HFFc6 (cell line): Measurements from ENCODE around the gene BMERB1. TPM values are rescaled to one million over a fixed set of nuclear protein-coding genes. Genes with fewer than 3 reads are reported as not detected.

ENCODE experiments used
- DNase-seq: peaks from one replicate; pipeline ENCODE4 v3.0.0-alpha.2; 2018
- H3K27ac Mint-ChIP-seq: 2 replicates; pipeline ENCODE4 v1.8.0; 2020; ENCODE audit warnings: mild to moderate bottlenecking, mixed read lengths
- H3K27me3 Mint-ChIP-seq: 2 replicates; pipeline ENCODE4 v1.8.0; 2021; ENCODE audit warnings: mild to moderate bottlenecking, moderate library complexity, mixed read lengths; ENCODE audit not compliant: insufficient read depth
- H3K36me3 Mint-ChIP-seq: 2 replicates; pipeline ENCODE4 v1.8.0; 2021; ENCODE audit warnings: low read depth, mixed read lengths
- H3K4me1 Mint-ChIP-seq: 2 replicates; pipeline ENCODE4 v1.8.0; 2020; ENCODE audit warnings: low read depth, mixed read lengths
- H3K4me3 Mint-ChIP-seq: 2 replicates; pipeline ENCODE4 v1.8.0; 2020; ENCODE audit warnings: mild to moderate bottlenecking, moderate library complexity, mixed read lengths
- H3K9me3 Mint-ChIP-seq: 2 replicates; pipeline ENCODE4 v1.8.0; 2020; ENCODE audit warnings: mild to moderate bottlenecking, mixed read lengths
- CTCF ChIP-seq: fragments of 200-600 bp; sonication (generic); IDR thresholded peaks from 2 replicates; pipeline ENCODE4 v1.5.0; 2021; ENCODE audit warnings: antibody characterized with exemption, mild to moderate bottlenecking
- total RNA-seq, 6 experiments: library from RNA; stranded (reverse); fragmentation: NEBNext Ultra II Directional; extraction: Animal tissue kit (Norgen Biotek cat#: 25700); gene quantifications; 2 replicates in 1 of 6; 3 replicates in 5 of 6; pipeline ENCODE4 v1.2.3, GENCODE V29; 2021

BMERB1 gene
- total RNA-seq, 6 experiments from 2014 or later: 24.3 to 35.1 (median 29.9) TPM

- H3K4me1 Mint-ChIP-seq: peaks cover 12% of the 10 kb centered on the region
- H3K36me3 Mint-ChIP-seq: peaks cover 59% of the 10 kb centered on the region
- H3K27me3 Mint-ChIP-seq: no peaks in the 10 kb centered on the region; the same call in 1 of the 2 replicates
- H3K9me3 Mint-ChIP-seq: no peaks in the 10 kb centered on the region
- DNase-seq: no peak
- no peak for TF ChIP-seq CTCF
- no peak overlapping the region for H3K4me3 Mint-ChIP-seq
- no peak overlapping the region for H3K27ac Mint-ChIP-seq
These were observed 174.3 kb downstream of the BMERB1 start for GRCh38 chr16:15608398-15609285.

GRCh38 chr16:15609286-15609649 lies 174.9 kb downstream of the BMERB1 start:
- H3K9me3 Mint-ChIP-seq: no peaks in the 10 kb centered on the region
- H3K27ac Mint-ChIP-seq: no peak overlapping the region
- no peak overlapping the region for H3K4me3 Mint-ChIP-seq
- no peak for TF ChIP-seq CTCF
- no peaks in the 10 kb centered on the region; the same call in 1 of the 2 replicates for H3K27me3 Mint-ChIP-seq
- peaks cover 56% of the 10 kb centered on the region for H3K36me3 Mint-ChIP-seq
- no peak for DNase-seq
- peaks cover 12% of the 10 kb centered on the region for H3K4me1 Mint-ChIP-seq

GRCh38 chr16:15610369-15610871 lies 176.0 kb downstream of the BMERB1 start:
- TF ChIP-seq CTCF: no peak
- DNase-seq: no peak
- no peak overlapping the region for H3K27ac Mint-ChIP-seq
- no peak overlapping the region for H3K4me3 Mint-ChIP-seq
- no peaks in the 10 kb centered on the region; the same call in 1 of the 2 replicates for H3K27me3 Mint-ChIP-seq
- no peaks in the 10 kb centered on the region for H3K9me3 Mint-ChIP-seq
- peaks cover 51% of the 10 kb centered on the region for H3K36me3 Mint-ChIP-seq
- H3K4me1 Mint-ChIP-seq: peaks cover 12% of the 10 kb centered on the region

GRCh38 chr16:15611610-15612009 lies 177.2 kb downstream of the BMERB1 start:
- no peak overlapping the region for H3K4me3 Mint-ChIP-seq
- H3K27me3 Mint-ChIP-seq: no peaks in the 10 kb centered on the region; the same call in 1 of the 2 replicates
- H3K9me3 Mint-ChIP-seq: no peaks in the 10 kb centered on the region
- no peak for DNase-seq
- peaks cover 51% of the 10 kb centered on the region for H3K36me3 Mint-ChIP-seq
- peaks cover 12% of the 10 kb centered on the region for H3K4me1 Mint-ChIP-seq
- no peak overlapping the region for H3K27ac Mint-ChIP-seq
- no peak for TF ChIP-seq CTCF

GRCh38 chr16:15613676-15614075 lies 179.3 kb downstream of the BMERB1 start:
- DNase-seq: no peak
- TF ChIP-seq CTCF: no peak
- Mint-ChIP-seq H3K36me3 (peaks cover 56% of the 10 kb centered on the region), H3K27me3 (no peaks in the 10 kb centered on the region; the same call in none of the 2 replicates), H3K4me3 (no peak overlapping the region), H3K9me3 (no peaks in the 10 kb centered on the region), H3K4me1 (peaks cover 21% of the 10 kb centered on the region), H3K27ac (no peak overlapping the region)
